GM08714 (cell line): ENCODE measurements around the gene CBLIF.

Experiments
- H3K4me3 ChIP-seq: fragments of 200-500 bp; sonication (Bioruptor generic); 2 replicates; pipeline ENCODE4 v1.5.1; 2014; ENCODE audit warnings: mild to moderate bottlenecking, low read length, inconsistent platforms
- ZNF274 ChIP-seq: IDR thresholded peaks from 2 replicates; pipeline ENCODE4 v1.6.1; 2012; ENCODE audit warnings: mild to moderate bottlenecking, low read depth, low read length

The CBLIF gene

GRCh38 chr11:59815754-59816153, 29.5 kb downstream of the CBLIF start:
- TF ChIP-seq ZNF274: no peak
- H3K4me3 ChIP-seq: no peak overlapping the region

- no peak overlapping the region for H3K4me3 ChIP-seq
- TF ChIP-seq ZNF274: no peak
Observed at GRCh38 chr11:59814021-59814420, 31.3 kb downstream of the CBLIF start.

GRCh38 chr11:59813364-59813763, 31.9 kb downstream of the CBLIF start:
- no peak for TF ChIP-seq ZNF274
- H3K4me3 ChIP-seq: no peak overlapping the region; the same call in 1 of the 2 replicates

GRCh38 chr11:59812220-59812619, 33.1 kb downstream of the CBLIF start:
- no peak overlapping the region for H3K4me3 ChIP-seq
- no peak for TF ChIP-seq ZNF274

GRCh38 chr11:59810911-59811259, 34.4 kb downstream of the CBLIF start:
- TF ChIP-seq ZNF274: no peak
- H3K4me3 ChIP-seq: peak overlapping the region; percentile 94; the same call in 1 of the 2 replicates

- H3K4me3 ChIP-seq: peak within 1 kb of the TSS; percentile 94
- TF ChIP-seq ZNF274: no peak
Observed at GRCh38 chr11:59810189-59810910, 34.9 kb downstream of the CBLIF start, which contains the start of gene MRPL16. TSS of gene MRPL16 (minus strand) at chr11:59810778. CDS start at chr11:59810658, 120 bp downstream.

- no peak overlapping the region for H3K4me3 ChIP-seq
- no peak for TF ChIP-seq ZNF274
Observed at GRCh38 chr11:59807047-59807610, 38.2 kb downstream of the CBLIF start.

- H3K4me3 ChIP-seq: no peak overlapping the region
- no peak for TF ChIP-seq ZNF274
Observed at GRCh38 chr11:59804061-59804460, 41.2 kb downstream of the CBLIF start.

GRCh38 chr11:59802639-59803176, 42.6 kb downstream of the CBLIF start:
- no peak overlapping the region for H3K4me3 ChIP-seq
- no peak for TF ChIP-seq ZNF274

- TF ChIP-seq ZNF274: no peak
- H3K4me3 ChIP-seq: no peak overlapping the region
Observed at GRCh38 chr11:59801981-59802638, 43.2 kb downstream of the CBLIF start.

- no peak for TF ChIP-seq ZNF274
- no peak overlapping the region for H3K4me3 ChIP-seq
Observed at GRCh38 chr11:59801160-59801706, 44.1 kb downstream of the CBLIF start.

GRCh38 chr11:59800390-59801025, 44.8 kb downstream of the CBLIF start:
- no peak for TF ChIP-seq ZNF274
- no peak overlapping the region for H3K4me3 ChIP-seq

GRCh38 chr11:59794417-59794816, 50.9 kb downstream of the CBLIF start:
- H3K4me3 ChIP-seq: no peak overlapping the region
- no peak for TF ChIP-seq ZNF274

- no peak overlapping the region for H3K4me3 ChIP-seq
- no peak for TF ChIP-seq ZNF274
Observed at GRCh38 chr11:59792507-59792906, 52.8 kb downstream of the CBLIF start.
